Peyer's patch (tissue), 4 donors: ENCODE results near the gene NEK3. TPM values are rescaled to one million over a fixed set of nuclear protein-coding genes. Genes with fewer than 3 reads are reported as not detected.
"Not testable (repeated sequence)": the region's sequence is repeated elsewhere in the genome, so short reads cannot be mapped to it uniquely, and the experiment has no call there.

Source experiments
- DNase-seq, 3 donors: peaks; one replicate each; pipeline ENCODE4 v3.0.0-alpha.2; 2017 to 2019
- H3K27ac ChIP-seq, 4 donors: fragments of 200-600 bp; sonication (generic); one replicate each; pipeline ENCODE4 v1.5.1; 2016 to 2019
- H3K27me3 ChIP-seq, 2 donors: fragments of 200-600 bp; sonication (generic); one replicate each; pipeline ENCODE4 v1.5.1; 2019
- H3K36me3 ChIP-seq, 3 donors: fragments of 200-600 bp; sonication (generic); one replicate each; pipeline ENCODE4 v1.5.1; 2016 to 2019
- H3K4me1 ChIP-seq, 4 donors: fragments of 200-600 bp; sonication (generic); one replicate each; pipeline ENCODE4 v1.5.1; 2016 to 2019
- H3K4me3 ChIP-seq, 4 donors: fragments of 200-600 bp; sonication (generic); 1 replicate in 3 of 4; 2 replicates in 1 of 4; pipeline ENCODE4 v1.5.1; 2016 to 2019; ENCODE audit warnings: mild to moderate bottlenecking in 1 of 4
- H3K9me3 ChIP-seq, 4 donors: fragments of 200-600 bp; sonication (generic); one replicate each; pipeline ENCODE4 v1.5.1; 2016 to 2019; ENCODE audit warnings: mild to moderate bottlenecking in 1 of 4
- POLR2A ChIP-seq, 2 donors: fragments of 450-650 bp; IDR thresholded peaks; one replicate each; pipeline ENCODE4 v1.5.1; 2017; ENCODE audit warnings: antibody characterized with exemption in 2 of 2, mild to moderate bottlenecking in 2 of 2, moderate library complexity in 2 of 2
- total RNA-seq, 4 donors: library from RNA; depleted of rRNA; stranded (reverse); fragments of >200 nt; gene quantifications; one replicate each; pipeline ENCODE4 v1.1.0, GENCODE V29; 2016
- TF ChIP-seq, protein P1 (sequence below), 6 experiments: fragments of 450-650 bp in 4 of 6; fragments of 200-600 bp in 2 of 6; sonication (generic) in 1 of 6; IDR thresholded peaks; one replicate each; pipeline ENCODE4 v1.5.1; 2017 to 2019; ENCODE audit warnings: antibody characterized with exemption in 6 of 6, mild to moderate bottlenecking in 3 of 6, moderate library complexity in 1 of 6

The NEK3 gene, protein sequence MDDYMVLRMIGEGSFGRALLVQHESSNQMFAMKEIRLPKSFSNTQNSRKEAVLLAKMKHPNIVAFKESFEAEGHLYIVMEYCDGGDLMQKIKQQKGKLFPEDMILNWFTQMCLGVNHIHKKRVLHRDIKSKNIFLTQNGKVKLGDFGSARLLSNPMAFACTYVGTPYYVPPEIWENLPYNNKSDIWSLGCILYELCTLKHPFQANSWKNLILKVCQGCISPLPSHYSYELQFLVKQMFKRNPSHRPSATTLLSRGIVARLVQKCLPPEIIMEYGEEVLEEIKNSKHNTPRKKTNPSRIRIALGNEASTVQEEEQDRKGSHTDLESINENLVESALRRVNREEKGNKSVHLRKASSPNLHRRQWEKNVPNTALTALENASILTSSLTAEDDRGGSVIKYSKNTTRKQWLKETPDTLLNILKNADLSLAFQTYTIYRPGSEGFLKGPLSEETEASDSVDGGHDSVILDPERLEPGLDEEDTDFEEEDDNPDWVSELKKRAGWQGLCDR
- 10 to 100 TPM; 26.6 to 78.2 (median 36.2) TPM for total RNA-seq

GRCh38 chr13:52159159-52159982, at the start of gene NEK3:
TSS of gene NEK3 (minus strand) at chr13:52159597. CDS start at chr13:52156191, 3,406 bp downstream.
- H3K27me3 ChIP-seq: no peaks in the 10 kb centered on the region
- peak; percentile 30 to 35 for TF ChIP-seq POLR2A (IDR thresholded peaks at IDR 0.05)
- TF ChIP-seq, protein P1, sequence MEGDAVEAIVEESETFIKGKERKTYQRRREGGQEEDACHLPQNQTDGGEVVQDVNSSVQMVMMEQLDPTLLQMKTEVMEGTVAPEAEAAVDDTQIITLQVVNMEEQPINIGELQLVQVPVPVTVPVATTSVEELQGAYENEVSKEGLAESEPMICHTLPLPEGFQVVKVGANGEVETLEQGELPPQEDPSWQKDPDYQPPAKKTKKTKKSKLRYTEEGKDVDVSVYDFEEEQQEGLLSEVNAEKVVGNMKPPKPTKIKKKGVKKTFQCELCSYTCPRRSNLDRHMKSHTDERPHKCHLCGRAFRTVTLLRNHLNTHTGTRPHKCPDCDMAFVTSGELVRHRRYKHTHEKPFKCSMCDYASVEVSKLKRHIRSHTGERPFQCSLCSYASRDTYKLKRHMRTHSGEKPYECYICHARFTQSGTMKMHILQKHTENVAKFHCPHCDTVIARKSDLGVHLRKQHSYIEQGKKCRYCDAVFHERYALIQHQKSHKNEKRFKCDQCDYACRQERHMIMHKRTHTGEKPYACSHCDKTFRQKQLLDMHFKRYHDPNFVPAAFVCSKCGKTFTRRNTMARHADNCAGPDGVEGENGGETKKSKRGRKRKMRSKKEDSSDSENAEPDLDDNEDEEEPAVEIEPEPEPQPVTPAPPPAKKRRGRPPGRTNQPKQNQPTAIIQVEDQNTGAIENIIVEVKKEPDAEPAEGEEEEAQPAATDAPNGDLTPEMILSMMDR (IDR thresholded peaks at IDR 0.05): peak in 1 of 6 experiments; percentile 4
- H3K27ac ChIP-seq: peak within 1 kb of the TSS; percentile 76 to 93 (median 82)
- H3K4me1 ChIP-seq: peaks cover 0 to 63% (median 4%) of the 10 kb centered on the region in 4 donors
- no peaks in the 10 kb centered on the region for H3K36me3 ChIP-seq
- peak within 1 kb of the TSS; percentile 62 to 93 (median 84) for H3K4me3 ChIP-seq
- H3K9me3 ChIP-seq: no peaks in the 10 kb centered on the region
- DNase-seq: peak; percentile 46 to 83 (median 79)

GRCh38 chr13:52208384-52208783, 49.0 kb upstream of the NEK3 start:
- H3K36me3 ChIP-seq, DNase-seq, H3K27ac ChIP-seq, H3K9me3 ChIP-seq, H3K27me3 ChIP-seq, H3K4me1 ChIP-seq, H3K4me3 ChIP-seq: not testable (repeated sequence)

GRCh38 chr13:52207896-52208295, 48.5 kb upstream of the NEK3 start:
- DNase-seq, H3K9me3 ChIP-seq, H3K4me1 ChIP-seq, H3K36me3 ChIP-seq, H3K27me3 ChIP-seq, H3K4me3 ChIP-seq, H3K27ac ChIP-seq: not testable (repeated sequence)

- H3K27ac ChIP-seq, H3K9me3 ChIP-seq, H3K36me3 ChIP-seq, DNase-seq, H3K4me1 ChIP-seq, H3K27me3 ChIP-seq, H3K4me3 ChIP-seq: not testable (repeated sequence)
Measured at GRCh38 chr13:52207337-52207736, 47.9 kb upstream of the NEK3 start.

GRCh38 chr13:52204546-52204945, 45.1 kb upstream of the NEK3 start:
- not testable (repeated sequence) for DNase-seq, H3K36me3 ChIP-seq, H3K27ac ChIP-seq, H3K27me3 ChIP-seq, H3K4me1 ChIP-seq, H3K4me3 ChIP-seq, H3K9me3 ChIP-seq

DNA sequence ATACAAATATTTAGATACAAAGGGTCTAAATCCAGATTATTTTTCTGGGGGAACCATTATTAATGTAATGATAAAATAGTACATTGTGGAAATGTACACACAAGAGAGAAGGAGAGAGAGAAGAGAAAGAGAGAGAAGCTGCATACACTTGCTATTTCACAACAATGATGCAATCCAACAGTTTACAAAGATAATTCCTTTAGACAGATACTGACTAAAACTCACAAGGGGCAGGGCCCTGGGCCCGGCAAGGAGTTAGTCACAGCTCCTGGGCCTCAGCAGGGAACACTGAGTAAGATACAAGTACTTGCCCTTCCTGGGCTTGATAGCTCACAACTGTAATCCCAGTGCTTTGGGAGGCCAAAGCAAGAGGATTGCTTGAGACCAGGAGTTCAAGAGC, 44.5 kb upstream of the NEK3 start:
- not testable (repeated sequence) for H3K27ac ChIP-seq, H3K27me3 ChIP-seq, H3K36me3 ChIP-seq, H3K4me1 ChIP-seq, H3K4me3 ChIP-seq, H3K9me3 ChIP-seq
- peak in 1 of 3 donors; percentile 50 for DNase-seq

DNA sequence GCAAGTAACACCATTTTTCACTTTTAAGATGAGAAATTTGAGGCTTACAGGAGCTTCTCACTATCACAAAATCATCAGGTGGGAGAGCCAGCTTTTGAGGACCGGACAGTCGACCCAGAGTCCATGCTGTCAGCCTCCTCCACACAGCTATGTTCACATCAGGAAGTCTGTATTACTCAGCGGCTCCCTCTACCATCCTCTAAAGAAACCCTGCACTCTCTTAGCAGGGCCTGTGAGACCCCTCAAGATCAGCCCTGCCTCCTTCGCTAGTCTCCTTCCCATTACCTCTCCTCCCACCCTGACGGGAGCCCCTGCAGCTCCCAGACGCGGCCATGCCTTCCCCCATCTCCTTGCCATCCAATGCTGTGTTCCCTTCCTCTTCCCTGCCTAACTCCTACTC, 43.1 kb upstream of the NEK3 start:
- H3K4me1 ChIP-seq, H3K36me3 ChIP-seq, H3K4me3 ChIP-seq, H3K27ac ChIP-seq, H3K9me3 ChIP-seq, H3K27me3 ChIP-seq, DNase-seq: not testable (repeated sequence)

- DNase-seq: peak in 1 of 3 donors; percentile 53
- not testable (repeated sequence) for H3K4me1 ChIP-seq, H3K36me3 ChIP-seq, H3K9me3 ChIP-seq, H3K4me3 ChIP-seq, H3K27me3 ChIP-seq, H3K27ac ChIP-seq
- TF ChIP-seq, protein P1 (IDR thresholded peaks at IDR 0.05): peak in 4 of 6 experiments; percentile 27 to 71 (median 62)
Measured at GRCh38 chr13:52201439-52202193, 42.2 kb upstream of the NEK3 start.
